ENCODE results near the gene DGKB. TPM values are rescaled to one million over a fixed set of nuclear protein-coding genes. Genes with fewer than 3 reads are reported as not detected.

DGKB gene
- total RNA-seq, 1 donor from 2014 or later = not detected

GRCh38 chr7:14747701-14748100 lies 154.8 kb downstream of the DGKB start:
- Histone ChIP-seq H3K27ac (no peak overlapping the region), H3K36me3 (no peaks in the 10 kb centered on the region), H3K9me3 (no peaks in the 10 kb centered on the region), H3K4me1 (no peaks in the 10 kb centered on the region), H3K4me3 (no peak overlapping the region), H3K27me3 (no peaks in the 10 kb centered on the region)
- intact Hi-C loops (cut with DNase I) = no loop called here
- no peak for DNase-seq
- ATAC-seq = no peak
- no peak for TF ChIP-seq CTCF (IDR thresholded peaks at IDR 0.05)

- intact Hi-C loops (cut with DNase I) = no loop called here
- Histone ChIP-seq H3K9me3 (no peaks in the 10 kb centered on the region), H3K36me3 (no peaks in the 10 kb centered on the region), H3K27ac (no peak overlapping the region), H3K27me3 (no peaks in the 10 kb centered on the region), H3K4me1 (no peaks in the 10 kb centered on the region), H3K4me3 (no peak overlapping the region)
- TF ChIP-seq CTCF (IDR thresholded peaks at IDR 0.05) = no peak
- ATAC-seq (no peak), DNase-seq (no peak)
Observed at GRCh38 chr7:14745076-14745475, 157.5 kb downstream of the DGKB start.

GRCh38 chr7:14740606-14741005 lies 161.9 kb downstream of the DGKB start:
- intact Hi-C loops (cut with DNase I) = no loop called here
- Histone ChIP-seq H3K4me3 (no peak overlapping the region), H3K9me3 (no peaks in the 10 kb centered on the region), H3K4me1 (no peaks in the 10 kb centered on the region), H3K27ac (no peak overlapping the region), H3K27me3 (no peaks in the 10 kb centered on the region), H3K36me3 (no peaks in the 10 kb centered on the region)
- DNase-seq (no peak), ATAC-seq (no peak)
- no peak for TF ChIP-seq CTCF (IDR thresholded peaks at IDR 0.05)

GRCh38 chr7:14739841-14740185 lies 162.7 kb downstream of the DGKB start:
- no peak overlapping the region for H3K4me3 ChIP-seq
- ATAC-seq (peak; percentile 14), DNase-seq (no peak)
- H3K27ac ChIP-seq = no peak overlapping the region
- H3K4me1 ChIP-seq = no peaks in the 10 kb centered on the region
- no peaks in the 10 kb centered on the region for H3K36me3 ChIP-seq
- no peaks in the 10 kb centered on the region for H3K27me3 ChIP-seq
- intact Hi-C loops (cut with DNase I) = no loop called here
- TF ChIP-seq CTCF (IDR thresholded peaks at IDR 0.05) = no peak
- no peaks in the 10 kb centered on the region for H3K9me3 ChIP-seq

- no peak for TF ChIP-seq CTCF (IDR thresholded peaks at IDR 0.05)
- DNase-seq (no peak), ATAC-seq (no peak)
- Histone ChIP-seq H3K27me3 (no peaks in the 10 kb centered on the region), H3K4me1 (no peaks in the 10 kb centered on the region), H3K27ac (no peak overlapping the region), H3K36me3 (no peaks in the 10 kb centered on the region), H3K4me3 (no peak overlapping the region), H3K9me3 (no peaks in the 10 kb centered on the region)
- intact Hi-C loops (cut with DNase I) = no loop called here
Observed at GRCh38 chr7:14739168-14739840, 163.2 kb downstream of the DGKB start.

GRCh38 chr7:14738086-14738485 lies 164.5 kb downstream of the DGKB start:
- no peak for TF ChIP-seq CTCF (IDR thresholded peaks at IDR 0.05)
- DNase-seq (no peak), ATAC-seq (no peak)
- Histone ChIP-seq H3K4me3 (no peak overlapping the region), H3K4me1 (no peaks in the 10 kb centered on the region), H3K36me3 (no peaks in the 10 kb centered on the region), H3K27me3 (no peaks in the 10 kb centered on the region), H3K9me3 (no peaks in the 10 kb centered on the region), H3K27ac (no peak overlapping the region)
- intact Hi-C loops (cut with DNase I) = no loop called here

Measured in upper lobe of right lung (tissue), 1 donor.